Gastroesophageal sphincter (tissue), 3 donors: ENCODE data around the gene SENP1.

Experiments used
- CTCF ChIP-seq, 4 experiments: fragments of 200-600 bp in 2 of 4; fragments of 450-650 bp in 2 of 4; sonication (generic) in 1 of 4; IDR thresholded peaks; one replicate each; pipeline ENCODE4 v1.5.1; 2017 to 2019; ENCODE audit warnings: antibody characterized with exemption in 4 of 4, mild to moderate bottlenecking in 2 of 4, moderate library complexity in 2 of 4
- EP300 ChIP-seq: sonication (generic); formaldehyde crosslinking; IDR thresholded peaks from one replicate; pipeline ENCODE4 v1.6.1; 2017; ENCODE audit warnings: antibody characterized with exemption, mild to moderate bottlenecking
- POLR2A ChIP-seq, 2 donors: fragments of 450-650 bp; IDR thresholded peaks; one replicate each; pipeline ENCODE4 v1.6.1; 2017; ENCODE audit warnings: antibody characterized with exemption in 2 of 2, mild to moderate bottlenecking in 2 of 2, moderate library complexity in 1 of 2
- POLR2AphosphoS5 ChIP-seq: sonication (generic); formaldehyde crosslinking; IDR thresholded peaks from one replicate; pipeline ENCODE4 v1.6.1; 2017; ENCODE audit warnings: antibody characterized with exemption

- TF ChIP-seq CTCF (IDR thresholded peaks at IDR 0.05) (no peak), POLR2AphosphoS5 (no peak), POLR2A (IDR thresholded peaks at IDR 0.05) (no peak), EP300 (no peak)
Observed at GRCh38 chr12:47993491-47993890, 112.4 kb downstream of the SENP1 start.
